GM12874 (cell line): ENCODE results near the gene PEX16.

Experiments used
- TF ChIP-seq, protein P1 (sequence below): IDR thresholded peaks from 2 replicates; pipeline ENCODE4 v1.5.1; 2011; ENCODE audit warnings: low read depth, mild to moderate bottlenecking, control low read depth, low read length, moderate library complexity; ENCODE audit not compliant: insufficient read depth

PEX16 gene

GRCh38 chr11:45921561-45922424 lies 4.1 kb upstream of the PEX16 start:
- TF ChIP-seq, protein P1, sequence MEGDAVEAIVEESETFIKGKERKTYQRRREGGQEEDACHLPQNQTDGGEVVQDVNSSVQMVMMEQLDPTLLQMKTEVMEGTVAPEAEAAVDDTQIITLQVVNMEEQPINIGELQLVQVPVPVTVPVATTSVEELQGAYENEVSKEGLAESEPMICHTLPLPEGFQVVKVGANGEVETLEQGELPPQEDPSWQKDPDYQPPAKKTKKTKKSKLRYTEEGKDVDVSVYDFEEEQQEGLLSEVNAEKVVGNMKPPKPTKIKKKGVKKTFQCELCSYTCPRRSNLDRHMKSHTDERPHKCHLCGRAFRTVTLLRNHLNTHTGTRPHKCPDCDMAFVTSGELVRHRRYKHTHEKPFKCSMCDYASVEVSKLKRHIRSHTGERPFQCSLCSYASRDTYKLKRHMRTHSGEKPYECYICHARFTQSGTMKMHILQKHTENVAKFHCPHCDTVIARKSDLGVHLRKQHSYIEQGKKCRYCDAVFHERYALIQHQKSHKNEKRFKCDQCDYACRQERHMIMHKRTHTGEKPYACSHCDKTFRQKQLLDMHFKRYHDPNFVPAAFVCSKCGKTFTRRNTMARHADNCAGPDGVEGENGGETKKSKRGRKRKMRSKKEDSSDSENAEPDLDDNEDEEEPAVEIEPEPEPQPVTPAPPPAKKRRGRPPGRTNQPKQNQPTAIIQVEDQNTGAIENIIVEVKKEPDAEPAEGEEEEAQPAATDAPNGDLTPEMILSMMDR = no peak

DNA sequence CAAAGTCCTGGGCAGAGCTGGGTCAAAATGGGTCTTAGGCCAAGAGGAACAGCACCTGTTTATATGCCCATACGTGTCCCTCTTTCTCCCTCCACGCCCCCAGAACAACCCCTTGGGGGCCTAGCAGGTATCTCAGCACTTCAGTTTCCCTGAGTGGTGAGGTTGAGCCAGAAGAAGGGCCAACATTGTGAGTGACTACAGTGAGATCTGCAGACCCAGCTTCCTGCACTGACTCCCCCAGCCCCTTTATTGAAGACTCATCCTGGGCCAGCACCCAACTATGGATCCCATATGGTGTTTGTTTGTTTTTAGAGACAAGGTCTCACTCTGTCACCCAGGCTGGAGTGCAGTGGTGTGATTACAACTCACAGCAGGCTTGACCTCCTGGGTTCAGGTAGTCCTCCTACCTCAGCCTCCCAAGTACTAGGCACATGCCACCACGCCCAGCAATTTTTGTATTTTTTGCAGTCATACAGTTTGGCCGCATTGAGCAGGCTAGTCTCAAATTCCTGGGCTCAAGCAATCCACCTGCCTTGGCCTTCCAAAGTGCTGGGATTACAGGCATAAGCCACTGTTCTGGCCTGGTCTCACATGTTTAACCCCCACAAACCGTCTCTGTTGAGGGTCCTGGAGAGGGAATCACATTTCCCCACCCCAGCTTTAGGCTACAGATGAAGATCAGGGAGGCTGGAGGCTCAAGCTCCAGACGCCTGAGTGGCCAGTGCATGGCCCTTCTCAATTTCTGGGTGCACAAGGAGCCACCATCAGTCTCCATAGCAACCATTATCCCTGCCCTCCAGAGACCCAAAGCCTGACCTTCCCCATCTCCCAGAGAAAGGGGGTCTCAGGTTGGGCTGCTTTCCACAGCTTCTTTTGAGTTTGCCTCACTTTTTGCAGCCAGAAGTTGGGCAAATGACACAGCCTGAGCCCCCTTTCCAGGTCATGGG lies 3.1 kb upstream of the PEX16 start:
- TF ChIP-seq, protein P1 = no peak

DNA sequence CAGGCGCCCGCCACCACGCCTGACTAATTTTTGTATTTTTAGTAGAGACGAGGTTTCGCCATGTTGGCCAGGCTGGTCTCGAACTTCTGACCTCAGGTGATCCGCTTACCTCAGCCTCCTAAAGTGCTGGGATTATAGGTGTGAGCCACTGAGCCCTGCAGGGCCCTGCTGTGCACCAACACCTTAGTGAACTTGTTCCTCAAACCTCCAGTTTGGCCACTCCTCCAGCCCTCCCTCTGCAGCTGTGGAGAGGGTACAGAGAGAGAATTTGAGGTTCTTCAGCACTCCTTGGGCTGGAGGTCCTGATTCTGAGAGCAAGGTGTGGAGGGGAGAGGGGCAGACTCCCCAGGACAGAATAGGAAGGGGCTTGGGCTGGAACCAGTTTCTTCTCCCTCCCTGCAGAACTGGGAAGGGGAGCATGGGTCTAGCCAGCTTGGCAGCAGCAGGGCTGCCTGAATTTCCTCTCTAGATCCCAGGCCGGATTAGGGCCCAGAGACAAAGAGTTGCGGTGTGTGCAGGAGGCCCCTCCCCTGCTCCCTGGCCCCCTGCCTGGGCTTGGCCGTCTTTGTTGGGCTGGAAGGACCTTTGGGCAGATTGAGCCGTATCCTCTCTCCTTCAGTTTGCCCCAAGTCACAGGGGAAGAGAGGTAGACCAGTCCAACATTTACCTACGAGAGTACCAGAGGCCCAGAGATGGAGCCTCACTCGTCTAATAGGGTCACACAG lies 2.3 kb upstream of the PEX16 start:
- TF ChIP-seq, protein P1 = no peak

GRCh38 chr11:45918962-45919675 lies 1.4 kb upstream of the PEX16 start:
- TF ChIP-seq, protein P1 = no peak

DNA sequence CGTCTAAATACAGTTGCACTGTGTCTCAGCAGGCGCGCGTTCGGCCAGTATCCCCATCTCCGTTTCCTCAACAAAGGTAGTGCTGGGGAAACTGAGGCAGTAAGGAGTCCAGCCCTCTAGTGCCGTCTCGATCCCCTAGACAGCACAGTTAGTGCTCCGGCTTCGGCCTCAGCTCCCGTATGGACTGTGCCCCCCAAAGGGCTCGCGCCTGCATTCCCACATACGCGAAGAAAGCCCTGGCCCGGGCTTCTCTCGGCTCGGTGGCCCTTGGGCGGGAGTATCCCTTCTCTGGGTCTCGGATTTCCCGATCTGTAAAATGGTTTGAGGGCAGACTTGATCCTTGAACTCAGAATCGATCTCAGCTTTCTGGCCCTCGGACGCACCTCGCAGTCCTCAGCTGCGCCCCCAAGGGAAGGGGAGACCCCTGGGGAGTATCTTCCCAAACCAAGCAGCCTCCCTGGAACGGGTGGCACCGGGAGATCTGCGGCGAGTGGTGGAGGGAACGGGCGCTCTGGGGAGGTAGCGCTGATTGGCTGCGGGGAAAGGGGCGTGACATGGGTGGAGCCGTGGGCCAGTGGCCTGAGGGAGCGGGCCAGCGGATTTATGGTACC lies 759 bp upstream of the PEX16 start:
- TF ChIP-seq, protein P1 = no peak

DNA sequence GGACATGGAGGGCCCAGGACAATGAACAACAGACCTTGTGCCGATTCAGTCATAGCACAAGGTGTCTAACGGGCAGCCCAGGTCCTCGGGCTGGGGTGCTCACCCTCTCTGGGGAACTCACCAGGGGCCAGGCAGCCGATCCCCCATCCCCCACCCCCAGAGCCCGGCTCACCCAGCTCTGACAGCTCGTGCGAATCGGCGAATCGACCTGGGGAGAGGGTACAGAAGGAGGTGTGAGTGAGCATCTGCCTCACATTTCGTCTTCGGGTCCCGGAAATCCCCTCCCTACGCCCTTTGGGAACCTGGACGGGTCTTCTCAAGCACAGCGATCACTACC lies 423 bp downstream of the PEX16 start:
- TF ChIP-seq, protein P1 = no peak
